GDM1 (cell line): ENCODE data around the gene MSGN1.
"Not testable (repeated sequence)": the region's sequence is repeated elsewhere in the genome, so short reads cannot be mapped to it uniquely, and the experiment has no call there.

Experiments
- DNase-seq: peaks from one replicate; lab custom pipeline; 2025; lab: John Stamatoyannopoulos, UW

MSGN1 gene

DNA sequence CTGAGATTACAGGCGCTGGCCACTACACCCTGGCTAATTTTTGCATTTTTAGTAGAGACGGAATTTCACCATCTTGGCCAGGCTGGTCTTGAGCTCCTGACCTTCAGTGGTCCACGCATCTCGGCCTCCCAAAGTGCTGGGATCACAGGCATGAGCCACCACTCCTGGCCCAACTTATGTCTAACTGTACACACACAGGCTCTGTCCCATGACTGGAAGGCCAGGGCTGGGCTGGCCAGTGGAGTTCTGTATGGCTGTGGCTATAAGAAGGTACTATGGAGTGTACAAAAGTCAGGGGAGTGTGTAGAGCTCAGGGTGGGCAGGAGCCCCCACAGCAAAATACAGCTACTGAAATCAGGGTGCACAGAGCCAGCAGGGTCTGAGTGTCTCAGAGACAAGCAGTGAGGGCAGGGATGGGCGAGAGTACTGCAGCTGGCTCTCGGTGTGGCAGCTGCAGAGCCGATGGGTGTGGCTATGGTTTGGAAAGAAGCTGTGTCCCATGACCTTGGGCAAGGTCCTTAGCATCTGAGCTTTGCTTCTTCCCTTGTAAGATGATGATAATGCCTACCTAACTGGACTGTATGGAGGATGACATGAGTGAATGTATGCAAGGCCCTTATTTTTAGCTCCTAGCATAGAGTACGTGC, 10.4 kb upstream of the MSGN1 start:
- DNase-seq: no peak

DNA sequence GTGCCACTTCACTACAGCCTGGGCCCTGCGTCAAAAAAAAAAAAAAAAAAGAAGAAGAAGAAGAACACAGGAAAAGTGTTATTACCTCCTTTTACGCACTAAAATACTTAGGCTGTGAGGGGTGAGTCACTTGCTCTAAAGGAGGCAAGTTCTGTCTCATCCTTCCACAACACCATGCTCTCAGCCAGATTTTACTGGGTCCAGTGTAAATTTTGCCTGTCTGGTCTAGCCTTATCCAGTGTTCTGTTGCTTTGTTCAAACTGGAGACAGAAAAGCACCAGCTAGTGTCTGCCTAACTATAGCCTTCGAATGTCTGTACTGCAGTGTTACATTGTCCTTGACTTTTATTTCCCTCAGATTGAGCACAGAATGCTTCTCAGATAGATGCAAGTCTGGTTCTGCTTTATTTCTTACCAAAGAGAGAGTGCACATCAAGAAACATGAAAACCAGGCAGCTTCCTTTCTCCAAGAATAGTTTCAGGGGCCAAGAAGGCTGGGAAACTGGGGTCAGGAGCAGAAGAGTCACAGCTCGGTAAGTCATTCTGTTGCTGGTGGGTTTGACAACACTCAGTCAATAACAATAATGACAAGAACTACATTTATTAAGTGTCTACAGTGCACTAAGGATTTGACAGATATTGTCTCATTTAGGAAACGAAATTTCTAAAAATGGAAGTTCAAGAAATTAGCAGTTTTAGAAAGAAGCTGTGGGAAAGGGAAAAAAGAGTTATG, 3.1 kb upstream of the MSGN1 start:
- no peak for DNase-seq

DNA sequence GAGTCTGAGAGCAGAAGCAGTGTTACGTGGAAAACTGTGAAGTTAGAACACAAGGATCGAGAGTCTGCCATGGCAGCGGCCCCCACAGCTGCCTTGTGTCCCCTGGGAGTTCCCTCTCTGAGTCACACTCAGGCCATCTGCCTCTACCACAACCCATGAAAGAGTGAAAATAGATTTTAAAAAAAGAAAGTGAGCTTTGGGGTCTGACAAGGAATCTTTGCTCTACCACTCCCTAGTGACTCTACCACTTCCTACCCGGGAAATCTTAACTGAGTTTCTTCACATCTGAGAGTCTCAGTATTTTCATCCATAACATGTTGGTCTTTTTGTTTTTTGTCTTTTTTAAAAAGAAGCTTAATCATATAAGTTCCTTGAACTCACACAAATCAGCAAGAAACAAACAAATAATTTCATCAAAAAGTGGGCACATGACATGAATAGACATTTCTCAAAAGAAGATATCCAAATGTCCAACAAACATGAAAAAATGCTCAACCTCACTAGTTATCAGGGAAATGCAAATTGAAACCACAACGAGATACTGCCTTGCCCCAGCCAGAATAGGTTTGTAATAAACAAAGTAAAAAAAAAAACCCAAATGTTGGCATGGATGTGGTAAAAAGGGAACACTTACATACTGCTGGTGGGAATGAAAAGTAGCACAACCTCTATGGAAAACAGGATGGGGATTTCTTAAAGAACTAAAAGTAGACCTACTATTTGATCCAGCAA, 2.4 kb upstream of the MSGN1 start:
- no peak for DNase-seq

DNA sequence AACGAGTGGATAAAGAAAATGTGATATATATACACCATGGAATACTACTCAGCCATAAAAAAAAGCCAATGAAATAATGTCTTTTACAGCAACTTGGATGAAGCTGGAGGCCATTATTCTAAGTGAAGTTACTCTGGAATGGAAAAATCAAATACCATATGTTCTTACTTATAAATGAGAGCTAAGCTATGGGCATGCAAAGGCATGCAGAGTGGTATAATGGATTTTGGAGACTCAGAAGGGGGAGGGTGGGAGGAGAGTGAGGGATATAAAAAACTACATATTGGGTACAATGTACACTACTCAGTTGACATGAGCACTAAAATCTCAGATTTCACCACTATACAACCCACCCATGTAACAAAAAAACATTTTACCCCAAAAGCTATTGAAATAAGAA, 1.7 kb upstream of the MSGN1 start:
- no peak for DNase-seq

DNA sequence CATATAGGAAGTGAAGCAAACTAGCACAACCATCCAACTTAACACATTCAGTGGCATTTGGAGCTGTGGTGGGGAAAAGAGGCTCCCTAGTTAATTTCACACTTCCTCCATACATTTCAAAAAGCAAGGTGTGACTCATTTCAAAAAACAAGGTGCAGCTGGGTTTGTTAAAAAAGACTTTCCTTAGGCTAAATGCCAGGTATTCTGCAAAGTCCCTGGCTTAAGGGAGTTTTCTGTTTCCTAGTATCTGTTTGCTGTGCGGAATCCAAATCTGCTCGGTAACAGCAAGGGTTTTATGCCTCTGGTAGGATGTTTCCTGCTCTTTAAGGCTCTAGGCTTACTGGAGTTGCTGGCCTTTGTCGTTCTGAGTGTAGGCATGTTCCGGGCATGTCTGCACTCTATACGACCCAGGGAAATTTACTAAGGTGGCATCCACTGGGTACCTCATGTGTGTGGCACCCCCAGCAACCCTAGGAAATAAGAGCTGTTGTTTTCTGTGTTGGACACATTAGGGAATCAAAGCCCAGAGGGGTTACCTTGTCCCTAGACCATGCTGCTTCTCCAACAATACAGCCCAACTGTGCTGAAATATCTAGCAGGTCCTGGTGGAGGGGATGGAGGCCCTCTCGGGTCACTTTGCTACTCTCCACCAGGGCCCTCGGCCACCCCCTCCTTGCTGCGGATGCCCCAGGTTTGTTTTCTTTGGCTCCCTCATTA, 634 bp upstream of the MSGN1 start:
- no peak for DNase-seq

DNA sequence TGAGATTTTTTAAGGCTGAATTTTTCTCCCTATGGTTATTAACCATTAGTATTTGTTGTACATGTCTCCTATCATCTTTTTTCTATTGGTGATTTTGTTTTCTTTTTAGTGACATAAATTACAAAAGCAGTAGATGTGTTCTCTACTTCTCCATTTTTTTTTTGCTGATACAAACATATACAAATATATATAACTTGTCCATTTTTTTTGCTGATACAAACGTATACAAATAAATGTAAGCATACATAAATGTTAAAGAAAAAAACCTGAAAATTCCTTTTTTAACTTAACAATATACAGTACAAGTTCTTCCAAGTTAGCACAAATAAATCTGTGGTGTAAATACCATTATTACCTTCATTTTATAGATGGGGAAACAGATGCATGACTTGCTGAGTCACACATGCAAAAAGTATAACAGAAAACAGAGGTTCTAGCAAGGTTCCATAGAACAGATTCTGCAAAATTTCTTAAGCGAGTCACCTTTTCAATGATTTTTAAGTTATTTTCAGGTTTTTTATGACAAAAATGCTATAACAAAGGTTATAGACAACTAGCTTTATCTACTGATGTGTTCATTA, 2.1 kb downstream of the MSGN1 start:
- DNase-seq: no peak

DNA sequence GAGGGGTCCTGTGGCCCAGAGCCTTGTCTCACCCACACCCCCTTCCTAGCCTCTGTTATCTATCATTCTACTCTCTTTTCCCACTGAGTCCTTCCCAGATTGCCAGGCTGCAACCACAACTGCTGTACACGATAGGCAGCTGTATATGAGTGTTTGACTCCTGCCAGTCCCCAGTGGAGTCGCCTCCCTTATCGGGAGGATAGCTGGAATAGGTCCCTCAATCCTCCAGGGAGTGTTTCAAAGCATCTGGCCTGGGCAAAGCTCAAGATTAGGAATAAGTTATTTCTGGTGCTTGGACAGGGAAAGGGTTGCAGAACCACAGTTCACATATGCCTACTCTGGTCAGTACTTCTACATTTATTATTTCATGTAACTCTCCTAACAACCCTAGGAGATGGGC, 4.8 kb downstream of the MSGN1 start:
- no peak for DNase-seq

DNA sequence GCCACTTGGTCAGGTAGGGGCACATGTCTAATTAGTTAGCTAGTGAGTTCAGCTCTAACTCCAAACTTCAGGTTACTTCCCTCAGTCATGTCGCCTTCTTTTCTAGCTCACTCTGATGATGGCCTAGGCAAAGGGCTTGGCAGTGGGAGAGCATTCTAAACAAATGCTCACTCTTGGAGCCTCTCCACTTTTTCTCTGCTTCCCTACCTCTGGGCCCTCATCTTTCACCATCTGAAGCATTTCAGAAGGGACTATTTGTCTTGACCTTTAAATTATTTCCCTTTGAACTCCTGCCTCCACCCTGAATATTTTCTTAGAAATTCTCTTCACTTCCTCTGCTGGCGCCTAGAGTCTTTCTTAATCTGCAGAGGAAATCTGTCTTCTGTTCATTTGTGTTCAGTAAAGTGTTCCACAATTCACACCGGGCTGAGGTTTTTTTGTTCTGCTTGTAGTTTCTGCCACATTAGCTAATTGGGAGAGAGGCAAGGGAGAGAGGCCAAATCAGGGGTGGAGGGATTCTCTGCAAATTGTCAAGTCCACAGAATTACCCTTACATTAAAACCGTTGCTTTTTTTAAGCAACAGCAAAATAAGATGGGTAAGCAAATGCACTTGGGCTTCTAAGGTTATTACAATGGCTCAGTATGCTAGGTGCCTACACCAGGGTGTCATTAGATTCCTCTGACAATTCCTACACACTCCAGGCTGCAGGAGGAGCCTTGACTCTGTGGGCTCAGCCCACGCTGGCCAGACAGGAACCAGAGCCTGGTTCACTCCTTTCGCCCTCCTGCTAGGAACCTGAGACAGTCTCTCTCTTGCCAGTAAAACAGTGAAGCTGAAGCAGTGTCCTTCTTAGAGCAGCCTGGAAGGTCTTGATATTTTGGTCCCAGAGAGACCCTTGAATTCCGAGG, 5.5 kb downstream of the MSGN1 start:
- no peak for DNase-seq

DNA sequence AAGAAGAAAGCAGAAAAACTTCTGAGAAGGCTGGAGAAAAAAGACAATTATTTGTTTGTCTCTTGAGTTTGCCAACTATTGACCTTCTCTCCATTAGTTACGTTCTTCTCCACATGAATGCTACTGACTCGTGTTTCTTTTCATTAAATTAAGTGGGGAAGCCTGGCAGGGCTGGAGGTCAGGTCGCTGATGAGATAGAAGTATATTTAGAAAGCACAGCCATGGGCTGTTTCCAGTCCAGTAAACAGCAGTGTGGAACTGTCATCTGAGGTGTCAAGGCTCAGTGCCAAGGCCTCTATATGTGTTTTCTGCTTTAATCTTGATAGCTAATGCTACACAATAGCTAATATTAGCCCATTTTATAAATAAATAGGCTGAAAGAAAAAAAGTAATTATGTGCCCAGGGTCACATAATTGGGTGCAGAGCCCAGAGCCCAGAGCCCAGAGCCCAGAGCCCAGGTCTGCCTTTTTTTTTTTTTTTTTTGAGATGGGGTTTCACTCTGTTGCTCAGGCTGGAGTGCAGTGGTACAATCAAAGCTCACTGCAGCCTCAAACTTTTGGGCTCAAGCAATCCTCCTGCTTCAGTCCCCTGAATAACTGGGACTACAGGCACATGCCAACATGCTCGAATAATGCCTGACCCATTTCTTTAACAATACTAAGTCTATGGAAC, 6.3 kb downstream of the MSGN1 start:
- no peak for DNase-seq

DNA sequence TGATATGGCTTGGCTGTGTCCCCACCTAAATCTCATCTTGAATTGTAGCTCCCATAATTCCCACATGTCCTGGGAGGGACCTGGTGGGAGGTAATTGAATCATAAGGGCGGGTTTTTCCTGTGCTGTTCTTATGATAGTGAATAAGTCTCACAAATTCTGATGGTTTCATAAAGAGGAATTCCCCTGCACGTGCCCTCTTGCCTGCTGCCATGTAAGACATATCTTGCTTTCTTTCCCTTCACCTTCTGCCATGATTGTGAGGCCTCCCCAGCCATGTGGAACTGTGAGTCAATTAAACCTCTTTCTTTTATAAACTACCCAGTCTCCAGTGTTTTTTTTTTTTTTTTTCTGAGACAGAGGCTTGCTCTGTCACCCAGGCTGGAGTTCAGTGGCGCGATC, 7.4 kb downstream of the MSGN1 start:
- DNase-seq: not testable (repeated sequence)

DNA sequence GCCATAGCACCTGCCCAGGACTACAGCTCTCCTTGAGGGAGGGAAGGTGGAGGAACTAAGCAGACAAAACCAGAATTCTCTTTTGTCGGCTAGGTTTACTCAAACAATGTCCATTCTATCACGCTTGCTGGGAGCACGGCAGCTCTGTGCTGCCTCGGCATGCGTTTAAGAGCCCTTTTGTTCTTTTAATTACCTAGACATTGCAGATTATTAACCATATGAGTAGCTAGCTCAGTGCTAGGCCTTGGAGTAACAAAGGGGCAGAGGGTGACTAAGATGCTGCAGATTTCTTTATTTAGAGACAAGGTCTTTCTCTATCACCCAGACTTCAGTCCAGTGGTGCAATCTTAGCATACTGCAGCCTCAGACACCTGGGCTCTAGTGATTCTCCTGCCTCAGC, 11.1 kb downstream of the MSGN1 start:
- no peak for DNase-seq

DNA sequence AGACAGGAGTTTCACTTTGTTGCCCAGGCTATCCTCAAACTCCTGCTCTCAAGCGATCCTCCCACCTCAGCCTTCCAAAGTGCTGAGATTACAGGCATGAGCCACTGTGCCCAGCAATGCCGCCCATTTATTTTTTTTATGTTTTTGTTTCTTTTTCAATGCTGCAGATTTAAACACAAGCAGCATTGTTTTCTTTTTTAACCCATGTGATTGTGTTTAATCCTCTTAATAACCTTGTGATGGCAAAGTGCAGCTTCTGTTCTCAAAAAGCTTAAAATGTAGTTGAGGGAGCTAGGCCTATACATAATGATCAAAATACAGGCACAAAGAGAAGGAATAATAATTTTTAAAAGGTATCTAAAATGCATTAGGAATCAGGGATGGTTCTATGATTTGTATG, 11.5 kb downstream of the MSGN1 start:
- DNase-seq: no peak

DNA sequence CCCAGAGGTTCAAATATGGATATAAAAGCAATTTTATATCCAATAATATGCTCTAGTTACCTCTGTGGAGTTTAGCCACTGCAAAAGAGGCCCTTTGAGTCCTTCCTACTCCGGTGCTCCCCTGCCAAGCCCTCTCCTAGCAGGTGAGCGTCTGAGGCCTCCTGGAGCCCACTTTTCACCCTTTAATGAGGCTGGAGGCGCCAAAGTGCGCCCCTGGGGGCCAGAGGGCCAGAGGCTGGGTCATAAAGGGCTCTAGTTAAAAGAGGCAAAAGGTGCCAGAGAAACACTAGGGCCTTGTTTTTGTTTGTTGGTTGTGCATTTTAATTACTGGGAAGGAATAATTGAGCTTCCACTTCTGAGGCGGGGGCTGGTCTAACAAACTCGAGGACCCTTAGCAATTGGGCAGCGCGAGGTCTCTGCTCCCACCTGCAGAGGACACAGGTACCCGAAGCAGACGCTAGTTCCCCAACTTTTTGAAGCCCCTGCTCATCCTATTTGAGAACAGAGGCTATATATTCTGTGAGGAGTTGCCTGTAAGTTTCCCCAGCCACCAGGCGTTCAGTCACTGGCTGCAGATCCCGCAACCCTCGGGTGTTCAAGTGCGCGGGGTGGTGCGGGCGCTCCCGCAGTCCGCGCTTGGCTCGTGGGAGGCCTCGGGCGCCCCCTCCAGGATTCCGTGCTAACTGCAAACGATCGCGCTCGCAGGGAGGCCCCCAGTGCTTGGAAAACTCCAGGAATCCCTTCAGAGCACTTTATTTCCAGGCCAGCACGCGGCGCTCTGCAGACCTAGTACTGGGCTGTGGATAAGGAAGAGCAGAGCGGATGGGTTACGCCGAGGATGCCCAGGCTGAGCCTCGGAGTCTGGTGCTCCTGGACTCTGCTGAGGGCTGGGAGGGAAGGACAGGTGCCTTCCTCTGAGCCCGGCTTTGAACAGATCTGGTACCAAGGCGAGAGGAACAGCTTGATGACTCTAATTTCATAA, 14.1 kb downstream of the MSGN1 start:
- peak; percentile 11 for DNase-seq

DNA sequence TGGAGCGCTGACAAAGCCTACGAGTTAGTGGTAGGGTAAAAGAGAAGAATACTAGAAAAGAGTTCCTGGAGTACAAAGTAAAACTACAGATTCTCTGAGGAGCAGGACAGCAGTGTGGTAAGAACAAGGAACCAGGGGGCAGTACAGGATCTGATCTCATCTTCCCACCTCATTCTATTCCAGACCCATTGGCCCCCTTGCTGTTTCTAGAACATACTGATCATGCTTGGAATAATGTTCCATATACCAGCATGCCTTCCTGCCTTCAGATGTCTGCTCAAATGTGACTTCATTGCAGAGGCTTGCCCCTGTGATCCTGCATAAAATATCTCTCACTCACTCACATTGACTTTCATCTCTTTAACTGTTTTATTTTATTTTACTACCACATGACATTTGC, 19.3 kb downstream of the MSGN1 start:
- DNase-seq: no peak

DNA sequence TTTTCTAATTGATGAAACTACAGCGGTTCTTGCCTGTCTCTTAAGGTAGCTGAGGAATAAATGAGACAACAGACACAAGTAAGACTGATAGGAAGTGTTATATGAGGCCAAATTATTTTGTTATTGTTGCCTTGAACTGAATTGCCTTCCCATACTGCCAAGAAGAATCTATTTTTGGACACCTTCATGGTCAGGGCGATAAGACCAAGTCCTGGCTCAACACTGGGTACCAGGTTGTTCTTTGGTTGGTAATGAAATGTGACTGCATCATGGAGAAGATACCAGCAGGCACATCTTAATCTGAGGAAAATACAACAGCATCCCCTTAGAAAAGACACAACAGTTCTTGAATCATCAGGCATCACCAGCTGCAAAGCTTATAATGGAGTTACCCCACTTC, 23.7 kb downstream of the MSGN1 start:
- DNase-seq: no peak

DNA sequence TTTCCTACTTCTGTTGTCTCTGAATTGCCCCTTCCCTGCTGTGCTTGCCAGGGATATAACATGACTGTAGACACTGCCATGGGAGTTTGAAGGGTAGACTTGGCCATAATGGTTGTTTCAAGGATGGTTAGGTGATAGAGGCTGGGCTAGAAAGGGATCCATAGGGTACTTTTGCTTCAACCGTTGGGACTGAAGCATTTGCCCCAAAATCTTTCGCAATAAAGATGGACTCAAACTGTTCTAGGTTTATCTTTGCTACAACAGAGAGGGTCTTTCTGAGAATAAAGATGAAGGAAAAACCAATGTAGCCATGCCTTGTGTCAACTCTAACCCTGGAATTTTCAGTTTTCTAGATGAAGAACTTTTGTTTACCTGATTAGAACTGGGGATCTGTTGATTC, 27.2 kb downstream of the MSGN1 start:
- DNase-seq: no peak

DNA sequence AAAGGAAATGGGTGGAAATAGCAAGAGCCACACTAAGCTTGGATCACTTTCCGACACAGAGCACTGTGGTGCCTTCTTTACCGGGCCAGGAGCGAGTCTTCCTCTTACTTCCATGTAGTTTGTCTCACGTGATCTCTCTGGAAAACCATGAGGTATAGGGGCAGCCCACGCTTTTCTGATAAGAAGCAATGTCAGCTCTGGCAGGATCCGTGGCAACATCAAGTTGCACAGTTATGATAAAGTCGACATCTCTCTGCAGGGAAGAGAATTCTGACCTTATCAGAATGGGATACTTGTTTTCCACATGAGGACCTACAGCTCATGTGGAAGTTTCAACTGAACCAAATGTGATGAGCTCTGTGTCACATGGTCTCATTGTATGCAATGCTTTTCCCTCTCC, 29.5 kb downstream of the MSGN1 start:
- DNase-seq: no peak

DNA sequence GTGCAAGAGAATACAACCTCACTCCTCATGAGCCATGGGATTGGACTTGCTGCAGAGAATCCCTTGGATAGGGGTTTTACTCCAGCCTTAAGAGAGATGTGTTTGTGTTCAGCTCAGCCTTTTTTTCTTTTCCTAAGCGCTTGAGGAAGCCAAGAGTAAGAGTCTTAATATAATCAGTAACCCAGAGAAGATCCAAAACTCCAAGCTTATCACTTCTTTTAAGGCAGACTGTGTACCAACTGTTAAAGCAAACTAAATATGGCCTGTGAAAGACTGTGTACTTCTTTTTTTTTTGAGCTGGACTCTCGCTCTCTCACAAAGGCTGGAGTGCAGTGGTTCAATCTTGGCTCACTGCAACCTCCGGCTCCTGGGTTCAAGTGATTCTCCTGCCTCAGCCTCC, 30.4 kb downstream of the MSGN1 start:
- DNase-seq: no peak

DNA sequence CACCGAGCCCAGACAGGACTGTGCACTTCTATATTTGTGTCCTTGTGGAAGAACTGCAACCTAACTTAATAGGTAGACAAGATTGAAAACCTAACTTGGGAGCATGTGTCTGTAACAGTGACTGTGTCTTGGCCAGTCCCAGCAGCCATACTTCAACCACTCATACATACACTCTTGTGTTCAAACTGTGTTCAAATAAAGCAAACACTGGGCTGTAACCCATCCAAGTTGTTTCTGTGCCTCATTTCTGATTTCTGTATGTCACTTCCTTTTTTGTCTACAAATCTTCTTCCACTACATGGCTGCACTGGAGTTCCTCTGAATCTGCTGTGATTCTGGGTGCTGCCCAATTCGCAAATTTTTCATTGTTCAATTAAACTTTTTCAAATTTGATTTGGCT, 31.0 kb downstream of the MSGN1 start:
- no peak for DNase-seq
